Right ventricle myocardium superior (tissue), 1 donor: Measurements from ENCODE around the gene DNAAF9. TPM values are rescaled to one million over a fixed set of nuclear protein-coding genes. Genes with fewer than 3 reads are reported as not detected.

Experiments
- ATAC-seq: fragments of 200-7000 bp; cut with Tn5 transposase; one replicate; pipeline ENCODE4 v1.9.1; 2020; ENCODE audit warnings: mild to moderate bottlenecking; ENCODE audit not compliant: poor library complexity
- DNase-seq: peaks from one replicate; pipeline ENCODE4 v3.0.0-alpha.2; 2020
- intact Hi-C: fragments of 100-400 bp; cut with DNase I; formaldehyde crosslinking; loops from one replicate; pipeline ENCODE4 v1.11.2; 2022
- total RNA-seq: library from RNA; stranded (reverse); fragmentation: NEBNext Ultra II Directional; extraction: Animal tissue kit (Norgen Biotek cat#: 25700); gene quantifications from one replicate; pipeline ENCODE4 v1.2.1, GENCODE V29; 2021
- donor health status: DM: no; HTN: yes; CAD: no; lungs with severe emphysema.

DNAAF9 gene
- total RNA-seq, 1 donor from 2014 or later, result 20.4 TPM

DNA sequence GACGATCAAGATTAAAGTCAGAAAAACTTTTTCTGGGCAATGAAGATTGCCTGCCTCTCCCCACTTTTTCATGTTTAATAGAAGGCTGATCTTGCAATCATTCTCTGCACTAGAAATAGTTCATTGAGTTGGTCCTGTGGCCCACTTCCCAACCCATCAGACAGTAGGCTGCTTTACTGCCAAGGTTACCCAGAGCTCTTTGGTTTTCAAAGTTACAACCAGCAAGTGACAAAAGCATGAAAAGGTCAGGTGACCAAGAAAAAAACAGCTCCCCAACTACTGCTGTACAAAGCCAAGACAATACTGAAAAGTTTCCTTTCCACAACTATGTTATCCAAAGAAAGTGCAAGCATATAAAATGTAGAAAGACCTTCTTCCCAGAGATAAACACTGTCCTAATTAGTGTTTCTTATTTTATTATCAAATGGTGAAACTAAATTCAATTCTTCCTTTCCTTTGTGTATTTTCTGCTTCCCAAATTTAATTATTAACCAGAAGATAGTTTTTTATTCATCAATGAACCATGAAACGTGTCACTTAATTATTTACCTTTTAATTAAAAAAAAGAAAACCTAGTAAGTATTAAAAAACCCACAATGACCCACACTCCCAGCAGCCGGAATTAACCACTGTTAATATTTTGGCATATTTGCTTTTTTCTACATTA, 16.6 kb downstream of the DNAAF9 start:
- DNase-seq (no peak), ATAC-seq (peak; percentile 88)

DNA sequence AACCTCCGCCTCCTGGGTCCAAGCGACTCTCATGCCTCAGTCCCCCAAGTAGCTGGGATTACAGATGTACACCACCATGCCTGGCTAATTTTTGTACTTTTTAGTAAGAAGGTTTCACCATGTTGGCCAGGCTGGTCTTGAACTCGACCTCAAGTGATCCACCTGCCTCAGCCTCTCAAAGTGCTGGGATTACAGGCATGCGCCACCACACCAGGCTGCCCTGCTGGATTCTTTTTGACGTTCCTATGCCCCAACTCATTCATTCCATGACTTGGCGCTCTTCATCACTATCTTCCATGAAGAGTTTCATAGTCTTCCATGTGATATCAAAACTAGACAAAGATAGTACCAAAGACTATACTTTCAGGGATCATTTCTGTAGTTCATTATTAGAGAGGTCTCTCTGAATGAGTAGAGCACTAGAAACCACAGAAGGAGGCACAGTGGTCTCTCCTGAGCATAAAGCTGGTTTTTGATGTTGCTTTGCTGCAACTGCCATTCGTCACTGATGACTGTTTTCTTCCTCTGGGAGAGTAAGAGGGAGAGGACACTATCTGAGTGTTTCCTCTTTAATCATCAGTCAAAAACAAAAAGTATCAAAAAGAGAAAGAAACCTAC, 23.5 kb downstream of the DNAAF9 start:
- no peak for DNase-seq
- intact Hi-C loops, result no loop called here
- ATAC-seq, result no peak

More for the DNA sequence above, 16.6 kb downstream of the DNAAF9 start:
- intact Hi-C loops, result no loop called here

DNA sequence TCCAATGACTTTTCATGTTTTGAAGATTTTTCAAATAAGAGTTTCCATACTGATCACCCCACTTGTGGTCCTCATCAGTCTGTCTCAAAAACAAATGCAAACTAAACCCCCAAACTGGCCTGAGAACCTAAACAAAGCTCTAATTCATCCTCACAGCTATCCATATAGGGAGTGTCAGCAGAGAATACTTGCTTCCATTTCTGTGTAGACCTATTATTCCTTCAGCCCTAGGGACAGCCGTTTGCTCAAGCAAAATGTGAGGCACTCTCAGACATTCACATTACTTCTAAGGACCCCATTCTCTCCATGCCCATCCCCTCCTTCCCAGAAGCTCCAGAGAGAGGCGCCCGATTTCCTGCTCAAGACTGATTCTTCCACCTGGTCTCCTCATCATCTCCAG, 24.6 kb downstream of the DNAAF9 start:
- intact Hi-C loops, result no loop called here
- no peak for ATAC-seq
- no peak for DNase-seq

DNA sequence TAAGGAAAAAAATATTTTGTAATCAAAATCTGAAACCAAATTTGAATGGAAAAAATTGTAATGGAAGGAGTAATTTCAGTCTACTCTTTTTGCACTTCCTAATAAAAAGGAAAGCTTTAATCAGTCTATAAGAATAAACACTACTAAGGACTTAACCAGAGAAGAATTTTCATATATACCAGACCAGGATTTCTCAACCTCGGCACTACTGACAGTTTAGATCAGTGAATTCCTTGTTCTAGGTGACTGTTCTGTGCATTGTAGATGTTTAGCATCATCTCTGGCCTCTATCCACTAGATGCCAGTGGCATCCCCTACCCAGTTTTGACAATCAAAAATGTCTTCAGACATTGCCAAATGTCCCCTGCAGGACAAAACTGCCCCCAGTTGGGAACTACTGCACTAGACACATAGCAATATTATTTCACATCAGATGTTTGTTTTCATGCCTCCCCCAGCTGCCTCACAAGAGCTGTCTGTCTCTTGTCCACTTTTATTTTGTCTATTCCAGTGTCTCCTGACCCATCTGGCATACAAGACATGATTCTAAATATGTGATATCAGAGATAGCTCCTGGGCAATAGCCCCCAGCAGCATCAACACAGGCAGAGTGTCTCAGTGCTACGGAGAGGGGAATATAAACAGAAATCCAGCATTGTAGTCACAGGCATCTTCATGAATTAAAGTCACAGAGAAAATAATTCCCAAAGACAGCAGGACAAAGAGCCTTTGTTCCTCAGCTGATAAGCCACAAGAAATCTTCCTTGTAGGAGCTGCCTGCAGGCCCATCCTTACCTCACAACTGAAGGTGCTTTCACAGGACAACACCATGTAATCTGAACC, 27.0 kb downstream of the DNAAF9 start:
- ATAC-seq (no peak), DNase-seq (no peak)
- intact Hi-C loops, result no loop called here

DNA sequence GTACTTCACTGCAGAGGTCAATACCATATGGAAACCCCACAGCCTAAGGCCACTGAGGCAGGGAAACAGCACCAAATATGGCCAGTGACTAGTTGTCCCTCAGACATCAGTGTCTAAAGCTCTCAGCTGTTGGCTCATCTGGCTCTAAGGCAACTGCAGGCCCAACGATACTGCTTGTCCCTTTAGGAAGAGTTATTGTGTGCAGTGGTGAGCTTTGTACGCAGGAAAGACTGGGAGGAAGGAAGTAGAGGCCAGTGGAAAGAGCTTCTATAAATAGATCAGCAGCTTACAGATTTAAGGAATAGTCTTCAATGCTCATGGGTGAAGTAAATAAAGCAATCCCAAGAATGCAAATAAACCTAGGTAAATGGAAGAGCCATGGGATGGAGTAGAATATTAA, 29.3 kb downstream of the DNAAF9 start:
- peak; percentile 56 for ATAC-seq
- no peak for DNase-seq
- intact Hi-C loops, result no loop called here

DNA sequence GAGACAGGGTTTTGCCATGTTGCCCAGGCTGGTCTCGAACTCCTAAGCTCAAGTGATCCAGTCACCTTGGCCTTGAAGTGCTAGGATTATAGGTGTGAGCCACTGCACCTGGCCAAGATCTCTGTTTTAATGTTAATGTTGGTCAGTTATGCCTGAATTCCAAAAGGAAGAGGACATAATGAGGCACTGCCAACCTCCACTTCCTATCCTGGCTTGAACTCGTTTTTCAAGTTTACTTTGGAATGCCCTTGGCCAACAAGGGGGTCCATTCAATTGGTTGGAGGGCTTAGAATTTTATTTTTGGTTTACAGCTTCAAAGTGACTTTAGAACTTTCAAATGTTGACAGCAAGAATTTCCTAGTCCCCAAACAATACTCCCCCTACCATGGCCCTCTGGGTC, 29.8 kb downstream of the DNAAF9 start:
- intact Hi-C loops, result no loop called here

DNA sequence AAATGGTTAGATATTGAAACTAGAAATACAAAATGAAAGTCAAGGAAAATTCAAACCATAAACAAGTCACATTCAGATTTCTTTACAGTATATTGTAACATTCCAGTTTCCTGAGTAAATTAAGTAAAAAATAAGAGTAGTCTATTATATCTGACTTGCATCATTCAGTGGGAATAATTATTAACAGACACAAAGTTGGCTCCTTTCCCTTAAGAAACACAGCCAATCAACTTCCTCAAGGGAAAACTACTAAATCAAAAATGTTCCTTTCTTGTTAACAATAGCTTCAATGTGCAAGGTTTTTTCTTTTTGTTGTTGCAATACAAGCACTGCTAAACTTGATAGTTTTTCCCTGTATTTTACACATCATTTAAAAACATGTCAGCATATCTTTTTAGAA, 33.2 kb downstream of the DNAAF9 start:
- intact Hi-C loops, result no loop called here
- ATAC-seq (no peak), DNase-seq (no peak)

More for the DNA sequence above, 29.8 kb downstream of the DNAAF9 start:
- no peak for ATAC-seq
- no peak for DNase-seq

DNA sequence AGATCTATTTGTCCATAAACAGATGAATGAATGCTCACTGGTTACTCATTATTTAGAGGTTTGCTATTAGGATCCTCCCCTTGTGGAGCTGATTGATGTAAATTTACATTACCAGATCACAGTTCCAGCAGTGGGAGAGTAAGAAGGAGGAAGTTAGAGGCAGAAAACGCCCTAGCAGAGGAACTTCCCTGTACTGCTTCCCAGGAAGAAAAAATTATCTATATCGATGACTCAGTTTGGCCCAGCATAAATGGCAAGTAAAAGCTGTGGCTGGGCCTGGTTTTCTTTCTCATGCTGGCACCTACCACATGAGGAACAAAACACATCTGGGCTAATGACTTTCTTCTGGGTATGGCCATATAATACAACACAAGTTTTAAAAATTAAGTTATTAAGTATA, 35.7 kb downstream of the DNAAF9 start:
- ATAC-seq (peak; percentile 53), DNase-seq (no peak)
- intact Hi-C loops, result no loop called here

DNA sequence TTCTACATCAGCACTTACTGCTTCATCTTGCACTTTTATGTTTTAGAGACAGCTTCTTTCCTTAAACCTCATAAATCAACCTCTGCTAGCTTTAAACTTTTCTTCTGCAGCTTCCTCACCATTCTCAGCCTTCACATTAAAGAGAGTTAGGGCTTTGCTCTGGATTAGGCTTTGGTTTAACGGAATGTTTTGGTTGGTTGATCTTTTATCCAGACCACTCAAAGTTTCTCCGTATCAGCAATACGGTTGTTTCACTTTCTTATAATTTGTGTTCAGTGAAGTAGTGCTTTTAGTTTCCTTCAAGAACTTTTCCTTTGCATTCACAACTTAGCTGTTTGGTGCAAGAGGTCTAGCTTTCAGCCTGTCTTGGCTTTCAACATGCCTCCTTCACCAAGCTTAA, 40.4 kb downstream of the DNAAF9 start:
- intact Hi-C loops, result no loop called here
- ATAC-seq, result no peak

DNA sequence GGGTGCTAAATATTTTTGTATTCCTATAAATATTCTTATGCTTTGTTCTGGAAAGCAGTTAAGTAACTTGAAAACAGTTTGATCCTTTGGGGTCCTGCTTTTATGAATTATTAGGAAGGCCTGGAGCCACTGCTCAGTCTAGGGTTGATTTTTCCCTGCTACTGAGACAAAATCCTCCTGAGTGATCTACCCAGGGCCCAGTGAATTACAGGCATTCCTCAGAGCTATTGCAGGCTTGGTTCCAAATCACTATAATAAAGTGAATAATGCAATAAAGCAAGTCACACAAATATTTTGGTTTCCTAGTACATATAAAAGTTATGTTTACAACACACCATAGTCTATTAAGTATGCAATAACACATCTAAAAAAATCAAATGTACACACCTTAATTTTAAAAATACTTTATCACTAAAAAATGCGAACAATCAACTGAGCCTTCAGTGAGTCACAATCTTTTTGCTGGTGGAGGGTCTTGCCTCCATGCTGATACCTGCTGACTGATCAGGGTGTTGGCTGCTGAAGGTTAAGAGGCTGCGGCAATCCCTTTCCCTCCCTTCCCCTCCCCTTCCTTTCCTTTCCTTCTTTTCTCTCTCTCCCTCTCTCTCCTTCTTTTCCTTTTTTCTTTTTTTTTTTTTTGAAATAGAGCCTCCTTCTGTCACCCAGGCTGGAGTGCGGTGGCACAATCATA, 43.0 kb downstream of the DNAAF9 start:
- ATAC-seq (no peak), DNase-seq (no peak)
- intact Hi-C loops, result no loop called here

More for the DNA sequence above, 40.4 kb downstream of the DNAAF9 start:
- DNase-seq, result no peak

DNA sequence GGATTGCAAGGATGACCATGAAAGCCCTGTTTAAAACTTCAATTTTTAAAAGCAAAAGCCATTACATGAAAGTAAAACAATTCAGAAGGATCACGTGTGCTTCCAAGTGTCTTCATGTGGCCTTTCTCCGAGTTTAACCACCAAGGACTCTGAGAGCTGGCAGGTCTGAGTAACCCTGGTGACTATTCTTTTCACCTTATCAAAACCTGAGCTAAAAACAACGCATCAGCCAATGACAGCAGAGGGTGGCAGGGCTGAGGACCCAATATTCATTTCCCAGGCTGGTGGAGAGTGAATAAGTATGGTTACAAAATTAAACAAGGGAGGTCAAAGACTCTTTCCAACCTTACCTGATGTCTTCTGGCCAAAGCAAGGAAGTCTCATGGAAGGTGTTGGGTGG, 46.7 kb downstream of the DNAAF9 start:
- intact Hi-C loops, result no loop called here
- DNase-seq (no peak), ATAC-seq (no peak)

DNA sequence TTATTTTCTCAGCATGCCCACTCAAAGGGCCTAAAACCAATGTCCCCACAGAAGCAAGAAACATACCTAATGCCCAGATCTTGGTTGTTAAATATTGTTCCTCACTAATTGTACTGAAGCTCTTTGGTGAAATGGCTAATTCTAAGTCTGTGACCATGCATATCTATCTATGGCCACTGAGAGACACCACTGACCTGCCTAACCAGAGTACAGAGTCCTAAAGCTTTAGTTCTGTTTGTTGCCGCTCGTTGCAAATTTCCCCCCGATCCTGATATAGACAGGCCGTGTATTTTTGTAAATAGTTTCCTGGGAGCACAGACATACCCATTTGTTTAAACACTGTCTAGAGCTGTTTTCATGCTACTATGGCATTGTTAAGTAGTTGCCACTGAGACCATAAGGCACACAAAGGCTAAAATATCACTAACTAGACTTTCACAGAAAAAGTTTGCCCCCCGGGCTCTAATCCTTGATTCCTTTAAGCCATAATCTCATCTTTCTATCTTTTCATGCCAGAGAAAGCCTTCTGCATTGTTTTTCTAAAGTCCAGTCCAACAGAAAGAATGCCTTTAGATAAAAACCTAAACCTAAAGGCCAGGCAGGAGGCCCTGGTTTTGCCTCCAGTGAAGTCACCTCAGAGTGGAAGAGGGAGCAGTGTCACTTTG, 48.7 kb downstream of the DNAAF9 start:
- ATAC-seq (peak; percentile 23), DNase-seq (no peak)
- intact Hi-C loops, result loop anchor here (10.0 kb wide), 1 partner anchor 46 kb away; the partner anchor contains the start of gene DNAAF9

Other genes starting within 250 kb of the DNAAF9 start
- gene FASTKD5, start 247.8 kb downstream of the DNAAF9 start, total RNA-seq, result 24.8 TPM
- gene UBOX5, start 247.8 kb downstream of the DNAAF9 start, total RNA-seq, result 2.8 TPM
- gene LZTS3, start 234.1 kb downstream of the DNAAF9 start, total RNA-seq, result 18.3 TPM
- gene DDRGK1, start 203.0 kb downstream of the DNAAF9 start, total RNA-seq, result 36.4 TPM
- 19.0 TPM for gene ITPA, start 198.2 kb downstream of the DNAAF9 start, total RNA-seq
- 0.16 TPM for gene SLC4A11, start 168.5 kb downstream of the DNAAF9 start, total RNA-seq
- 30.0 TPM for gene ATRN, start 63.3 kb upstream of the DNAAF9 start, total RNA-seq